Breast epithelium (tissue), 3 donors: ENCODE measurements around the gene CDIPT.

Experiments used
- CTCF ChIP-seq, 3 donors: fragments of 450-650 bp; IDR thresholded peaks; one replicate each; pipeline ENCODE4 v1.5.1; 2016 to 2017; ENCODE audit warnings: antibody characterized with exemption in 3 of 3, mild to moderate bottlenecking in 3 of 3, moderate library complexity in 3 of 3
- POLR2A ChIP-seq: fragments of 450-650 bp; IDR thresholded peaks from one replicate; pipeline ENCODE4 v1.6.1; 2016; ENCODE audit warnings: antibody characterized with exemption, mild to moderate bottlenecking, moderate library complexity
- POLR2AphosphoS5 ChIP-seq, 3 donors: sonication (generic); formaldehyde crosslinking; IDR thresholded peaks; one replicate each; pipeline ENCODE4 v1.6.1; 2017; ENCODE audit warnings: antibody characterized with exemption in 3 of 3

DNA sequence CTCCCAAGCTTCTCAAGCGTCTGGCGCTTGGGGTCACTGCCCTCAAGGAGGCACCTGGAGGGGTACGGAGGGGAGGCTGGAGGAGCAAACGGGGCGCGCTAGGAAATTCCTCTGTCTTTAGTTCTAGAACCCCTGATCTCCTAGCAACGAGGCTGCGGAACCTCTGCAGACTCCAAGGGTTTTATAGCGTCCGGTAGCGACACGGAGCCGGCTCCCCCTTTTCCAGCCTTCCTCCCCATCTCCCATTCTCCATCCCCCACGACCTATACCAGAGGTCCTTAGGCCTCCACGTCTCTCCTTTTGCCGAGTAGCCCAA lies 601 bp upstream of the CDIPT start:
- TF ChIP-seq CTCF (IDR thresholded peaks at IDR 0.05), result peak in 1 of 3 donors; percentile 30
- TF ChIP-seq POLR2AphosphoS5 (IDR thresholded peaks at IDR 0.05), result no peak
- TF ChIP-seq POLR2A, result no peak
